IMR-90 (cell line): ENCODE results near the gene PDLIM5. TPM values are rescaled to one million over a fixed set of nuclear protein-coding genes. Genes with fewer than 3 reads are reported as not detected.

Source experiments
- ATAC-seq: fragments of 200-7000 bp; cut with Tn5 transposase; 2 replicates; pipeline ENCODE4 v1.9.1; 2020; ENCODE audit warnings: low read depth, mild to moderate bottlenecking, moderate library complexity
- BruUV-seq: library from RNA; stranded (reverse); fragments of 400-500 nt; replicated peaks from 2 replicates; lab custom pipeline; 2021; lab: Mats Ljungman, UMichigan
- CTCF ChIA-PET: fragments of 300-600 bp; formaldehyde crosslinking; extraction: SDS; loops from one replicate; lab custom pipeline; 2021; ENCODE audit warnings: antibody characterized with exemption; lab: Yijun Ruan, JAX
- POLR2A ChIA-PET: fragments of 300-600 bp; sonication (Branson Sonifier 250); formaldehyde crosslinking; loops from one replicate; lab custom pipeline; 2022; ENCODE audit warnings: antibody characterized with exemption; ENCODE audit not compliant: unreplicated experiment; lab: Charles Lee
- DNase-seq: peaks from one replicate; pipeline ENCODE4 v3.0.0; 2013
- H2AFZ ChIP-seq: replicated peaks from 2 replicates; pipeline ENCODE3; 2013; ENCODE audit warnings: low read length, mild to moderate bottlenecking; ENCODE audit not compliant: poor library complexity
- H2AK5ac ChIP-seq: 2 replicates; pipeline ENCODE4 v1.6.1; 2013; ENCODE audit warnings: low read depth, low read length, inconsistent platforms
- H2AK9ac ChIP-seq: replicated peaks from 2 replicates; pipeline ENCODE3; 2013; ENCODE audit warnings: mild to moderate bottlenecking, low read depth, low read length, moderate library complexity; ENCODE audit not compliant: poor library complexity
- H2BK120ac ChIP-seq: 2 replicates; pipeline ENCODE4 v1.6.1; 2013; ENCODE audit warnings: low read depth, low read length, inconsistent platforms
- H2BK15ac ChIP-seq: 3 replicates; pipeline ENCODE4 v1.6.1; 2013; ENCODE audit warnings: low read depth, low read length, inconsistent platforms
- H2BK20ac ChIP-seq: 2 replicates; pipeline ENCODE4 v1.6.1; 2013; ENCODE audit warnings: low read depth, mild to moderate bottlenecking, inconsistent platforms, low read length, moderate library complexity
- H2BK5ac ChIP-seq: 2 replicates; pipeline ENCODE4 v1.6.1; 2013; ENCODE audit warnings: mild to moderate bottlenecking, low read depth, low read length, inconsistent platforms; ENCODE audit not compliant: poor library complexity, severe bottlenecking
- H3K14ac ChIP-seq: replicated peaks from 2 replicates; pipeline ENCODE4 v1.6.1; 2013; ENCODE audit warnings: low read depth, low read length, inconsistent platforms
- H3K18ac ChIP-seq: 2 replicates; pipeline ENCODE4 v1.6.1; 2013; ENCODE audit warnings: low read depth, low read length, control low read depth
- H3K23ac ChIP-seq: 2 replicates; pipeline ENCODE4 v1.6.1; 2013; ENCODE audit warnings: low read depth, low read length, inconsistent platforms
- H3K27ac ChIP-seq: 2 replicates; pipeline ENCODE4 v1.5.1; 2013; ENCODE audit warnings: mild to moderate bottlenecking, control low read depth, low read length; ENCODE audit not compliant: insufficient read depth
- H3K27me3 ChIP-seq: 2 replicates; pipeline ENCODE4 v1.6.1; 2013; ENCODE audit warnings: low read length; ENCODE audit not compliant: control insufficient read depth, insufficient read depth
- H3K36me3 ChIP-seq: 2 replicates; pipeline ENCODE4 v1.6.1; 2013; ENCODE audit warnings: low read length, mixed read lengths; ENCODE audit not compliant: control insufficient read depth, insufficient read depth
- H3K4ac ChIP-seq: 2 replicates; pipeline ENCODE4 v1.6.1; 2013; ENCODE audit warnings: low read depth, low read length, inconsistent platforms
- H3K4me1 ChIP-seq: 2 replicates; pipeline ENCODE4 v1.6.1; 2013; ENCODE audit warnings: low read length, mixed read lengths; ENCODE audit not compliant: control insufficient read depth, insufficient read depth
- H3K4me2 ChIP-seq: 2 replicates; pipeline ENCODE4 v1.6.1; 2013; ENCODE audit warnings: low read depth, mild to moderate bottlenecking, control low read depth, low read length, moderate library complexity
- H3K4me3 ChIP-seq: 2 replicates; pipeline ENCODE4 v1.5.1; 2013; ENCODE audit warnings: low read depth, mild to moderate bottlenecking, control low read depth, low read length, moderate library complexity; ENCODE audit not compliant: insufficient read depth
- H3K56ac ChIP-seq: 2 replicates; pipeline ENCODE4 v1.6.1; 2013; ENCODE audit warnings: low read length, inconsistent platforms; ENCODE audit not compliant: insufficient read depth; ENCODE audit errors: extremely low read depth
- H3K79me1 ChIP-seq, 2 experiments: 2 replicates each; pipeline ENCODE4 v1.6.1; 2013; ENCODE audit warnings: low read length in 2 of 2, inconsistent platforms in 1 of 2, low read depth in 1 of 2
- H3K9ac ChIP-seq: 2 replicates; pipeline ENCODE4 v1.6.1; 2013; ENCODE audit warnings: low read depth, low read length, control low read depth
- H3K9me1 ChIP-seq: 2 replicates; pipeline ENCODE4 v1.6.1; 2013; ENCODE audit warnings: low read length, inconsistent platforms; ENCODE audit not compliant: insufficient read depth
- H3K9me3 ChIP-seq: 2 replicates; pipeline ENCODE4 v1.6.1; 2013; ENCODE audit warnings: low read length; ENCODE audit not compliant: control insufficient read depth, insufficient read depth
- H4K20me1 ChIP-seq: 2 replicates; pipeline ENCODE4 v1.6.1; 2013; ENCODE audit warnings: low read length, inconsistent platforms; ENCODE audit not compliant: insufficient read depth
- H4K5ac ChIP-seq: 2 replicates; pipeline ENCODE4 v1.6.1; 2013; ENCODE audit warnings: mild to moderate bottlenecking, low read depth, low read length, control low read depth
- H4K8ac ChIP-seq, 2 experiments: 2 replicates each; pipeline ENCODE4 v1.6.1; 2013; ENCODE audit warnings: low read depth in 2 of 2, low read length in 2 of 2, control low read depth in 1 of 2, inconsistent platforms in 1 of 2
- H4K91ac ChIP-seq: 2 replicates; pipeline ENCODE4 v1.6.1; 2013; ENCODE audit warnings: low read depth, low read length, inconsistent platforms; ENCODE audit not compliant: insufficient read depth
- MAFK ChIP-seq: IDR thresholded peaks from 2 replicates; pipeline ENCODE4 v1.6.1; 2012; ENCODE audit warnings: low read depth, low read length, improper control_type of control experiment
- RAD21 ChIP-seq: IDR thresholded peaks from 2 replicates; pipeline ENCODE4 v1.6.1; 2012; ENCODE audit warnings: low read length, improper control_type of control experiment
- RFX5 ChIP-seq: IDR thresholded peaks from 2 replicates; pipeline ENCODE4 v1.8.0; 2012; ENCODE audit warnings: low read depth, mild to moderate bottlenecking, low read length, moderate library complexity
- SMC3 ChIP-seq: fragments of 150-350 bp; IDR thresholded peaks from 2 replicates; pipeline ENCODE4 v1.6.1; 2016; ENCODE audit warnings: low read depth, mild to moderate bottlenecking, antibody characterized with exemption, low read length, moderate library complexity
- WGBS, 2 experiments: methylation state at CpG; one replicate each; pipeline versions ENCODE4 v1.1.5 to v1.1.7; 2013; ENCODE audit warnings: missing lambda C conversion rate in 2 of 2; ENCODE audit not compliant: insufficient read length in 1 of 2; ENCODE audit errors: extremely low coverage in 2 of 2; 5-methylcytosine and 5-hydroxymethylcytosine counted together
- dilution Hi-C: fragments of 300-500 bp; cut with HindIII; formaldehyde crosslinking; loops from one replicate; pipeline ENCODE4 v1.14.3; 2018; ENCODE audit warnings: low sequenced_read_pairs; ENCODE audit not compliant: unreplicated experiment
- in situ Hi-C: fragments of 300-500 bp; cut with MboI; formaldehyde crosslinking; loops from 3 replicates; pipeline ENCODE4 v1.14.3; 2019; ENCODE audit warnings: low sequenced_read_pairs, inconsistent platforms, mixed read lengths
- intact Hi-C: fragments of 100-400 bp; cut with micrococcal nuclease; formaldehyde crosslinking; loops from 2 replicates; pipeline ENCODE4 v1.10.0; 2022
- polyA plus RNA-seq, 3 experiments: library from polyadenylated mRNA; depleted of rRNA; stranded (reverse); fragments of >200 nt; gene quantifications; 2 replicates each; pipeline ENCODE4 v1.2.3, GENCODE V29; 2012; ENCODE audit warnings: low replicate concordance in 1 of 3
- total RNA-seq: library from RNA; depleted of rRNA; stranded (reverse); fragments of >200 nt; gene quantifications from 2 replicates; pipeline ENCODE4 v1.2.3, GENCODE V29; 2012
- TF ChIP-seq, protein P1 (sequence below): conservative IDR thresholded peaks from 2 replicates; pipeline ENCODE4 v1.5.1; 2012; ENCODE audit warnings: mild to moderate bottlenecking, low read depth, low read length, improper control_type of control experiment

Gene PDLIM5
- total and polyA plus RNA-seq, 2 of the 4 experiments (the other 2 are of a cell fraction), result 96.5 to 188 TPM

DNA sequence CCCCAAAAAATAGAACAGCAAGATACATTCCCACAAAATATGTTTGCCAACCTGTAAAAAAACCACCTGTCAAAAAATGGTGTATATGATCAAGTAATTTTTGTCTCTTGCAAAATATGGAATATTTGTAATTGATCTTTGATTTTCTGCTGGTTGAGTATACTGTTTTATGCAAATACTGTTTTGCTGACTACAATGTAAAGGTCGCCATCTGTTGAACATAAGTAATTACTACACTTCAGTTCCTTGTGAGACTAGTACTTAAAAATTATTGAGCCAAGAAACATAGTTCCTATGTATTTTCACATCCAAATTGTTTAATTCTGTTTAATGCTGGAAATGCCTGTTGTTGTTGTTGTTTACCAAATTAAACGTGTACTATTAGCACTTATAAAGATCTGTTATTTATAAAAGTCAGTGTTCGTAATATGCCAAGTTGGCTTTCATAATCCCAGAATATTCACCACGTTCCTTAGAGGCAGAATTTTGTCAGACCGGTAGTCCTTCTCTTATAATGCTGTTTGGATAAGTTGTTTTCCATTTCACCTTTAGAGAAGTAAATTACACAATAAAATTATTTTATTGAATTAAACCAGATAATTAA is 144.2 kb downstream of the PDLIM5 start:
- Histone ChIP-seq H3K14ac (no peak overlapping the region), H3K9me3 (0 out of 2 replicates have a peak, but pooled peaks cover 2% of the 10 kb centered on the region), H2BK15ac (no peak overlapping the region), H3K9me1 (peaks cover 3% of the 10 kb centered on the region; the same call in 1 of the 2 replicates), H4K91ac (no peak overlapping the region), H2BK5ac (no peak overlapping the region), H3K9ac (no peak overlapping the region), H3K4me3 (no peak overlapping the region), H3K4ac (no peak overlapping the region), H2BK120ac (no peak overlapping the region), H4K5ac (no peak overlapping the region), H3K4me1 (no peaks in the 10 kb centered on the region), H2AK5ac (no peak overlapping the region), H3K4me2 (no peak overlapping the region), H3K23ac (no peak overlapping the region), H3K56ac (no peak overlapping the region), H3K36me3 (peaks cover 6% of the 10 kb centered on the region), H2AFZ (no peak overlapping the region), H3K18ac (no peak overlapping the region), H4K8ac (no peak overlapping the region), H3K27ac (no peak overlapping the region), H2BK20ac (no peak overlapping the region), H3K79me1 (peaks cover 11 to 27% of the 10 kb centered on the region in 2 experiments; a peak in 3 of 4 replicates), H4K20me1 (no peaks in the 10 kb centered on the region), H3K27me3 (no peaks in the 10 kb centered on the region), H2AK9ac (no peak overlapping the region)
- intact Hi-C loops, result loop anchor here (1.0 to 10.0 kb wide), 4 partner anchors 145 to 801 kb away; partner anchors contain the start of gene PDLIM5
- POLR2A ChIA-PET, result no interaction called here
- WGBS, 2 experiments, result no CpG with 5 or more reads among the region's 5 CpGs
- in situ Hi-C loops, result loop anchor here (10.0 to 25.0 kb wide), 2 partner anchors 291 to 784 kb away; no protein-coding TSS in a partner anchor
- no TSS peak for BruUV-seq
- ATAC-seq, result peak; percentile 79; the same call in 1 of the 2 replicates
- dilution Hi-C loops, result no loop called here
- peak; percentile 74 for DNase-seq
- TF ChIP-seq SMC3, result peak; percentile 84
- TF ChIP-seq, protein P1, sequence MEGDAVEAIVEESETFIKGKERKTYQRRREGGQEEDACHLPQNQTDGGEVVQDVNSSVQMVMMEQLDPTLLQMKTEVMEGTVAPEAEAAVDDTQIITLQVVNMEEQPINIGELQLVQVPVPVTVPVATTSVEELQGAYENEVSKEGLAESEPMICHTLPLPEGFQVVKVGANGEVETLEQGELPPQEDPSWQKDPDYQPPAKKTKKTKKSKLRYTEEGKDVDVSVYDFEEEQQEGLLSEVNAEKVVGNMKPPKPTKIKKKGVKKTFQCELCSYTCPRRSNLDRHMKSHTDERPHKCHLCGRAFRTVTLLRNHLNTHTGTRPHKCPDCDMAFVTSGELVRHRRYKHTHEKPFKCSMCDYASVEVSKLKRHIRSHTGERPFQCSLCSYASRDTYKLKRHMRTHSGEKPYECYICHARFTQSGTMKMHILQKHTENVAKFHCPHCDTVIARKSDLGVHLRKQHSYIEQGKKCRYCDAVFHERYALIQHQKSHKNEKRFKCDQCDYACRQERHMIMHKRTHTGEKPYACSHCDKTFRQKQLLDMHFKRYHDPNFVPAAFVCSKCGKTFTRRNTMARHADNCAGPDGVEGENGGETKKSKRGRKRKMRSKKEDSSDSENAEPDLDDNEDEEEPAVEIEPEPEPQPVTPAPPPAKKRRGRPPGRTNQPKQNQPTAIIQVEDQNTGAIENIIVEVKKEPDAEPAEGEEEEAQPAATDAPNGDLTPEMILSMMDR, result peak; percentile 74
- peak; percentile 59; the same call in 1 of the 2 replicates for TF ChIP-seq MAFK
- peak; percentile 87 for TF ChIP-seq RAD21
- TF ChIP-seq RFX5, result no peak
- CTCF ChIA-PET, result interaction anchor here (1.0 kb wide), 1 partner anchor 189 kb away, joined by 5 read pairs; no protein-coding TSS in a partner anchor
